C4-2B (cell line): ENCODE results near the gene ATRX.
"Not testable (repeated sequence)": the region's sequence is repeated elsewhere in the genome, so short reads cannot be mapped to it uniquely, and the experiment has no call there.

ENCODE experiments used
- ZFX ChIP-seq: fragments of 450-650 bp; IDR thresholded peaks from 2 replicates; pipeline ENCODE4 v1.6.1; 2017
- TF ChIP-seq, protein P1 (sequence below): fragments of 450-650 bp; conservative IDR thresholded peaks from 2 replicates; pipeline ENCODE4 v1.5.1; 2017; ENCODE audit warnings: mild to moderate bottlenecking

DNA sequence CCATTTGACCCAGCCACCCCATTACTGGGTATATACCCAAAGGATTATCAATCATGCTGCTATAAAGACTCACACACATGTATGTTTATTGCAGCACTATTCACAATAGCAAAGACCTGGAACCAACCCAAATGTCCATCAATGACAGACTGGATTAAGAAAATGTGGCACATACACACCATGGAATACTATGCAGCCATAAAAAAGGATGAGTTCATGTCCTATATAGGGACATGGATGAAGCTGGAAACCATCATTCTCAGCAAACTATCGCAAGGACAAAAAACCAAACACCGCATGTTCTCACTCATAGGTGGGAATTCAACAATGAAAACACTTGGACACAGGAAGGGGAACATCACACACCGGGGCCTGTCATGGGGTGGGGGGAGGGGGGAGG is 59.9 kb downstream of the ATRX start:
- TF ChIP-seq, protein P1, sequence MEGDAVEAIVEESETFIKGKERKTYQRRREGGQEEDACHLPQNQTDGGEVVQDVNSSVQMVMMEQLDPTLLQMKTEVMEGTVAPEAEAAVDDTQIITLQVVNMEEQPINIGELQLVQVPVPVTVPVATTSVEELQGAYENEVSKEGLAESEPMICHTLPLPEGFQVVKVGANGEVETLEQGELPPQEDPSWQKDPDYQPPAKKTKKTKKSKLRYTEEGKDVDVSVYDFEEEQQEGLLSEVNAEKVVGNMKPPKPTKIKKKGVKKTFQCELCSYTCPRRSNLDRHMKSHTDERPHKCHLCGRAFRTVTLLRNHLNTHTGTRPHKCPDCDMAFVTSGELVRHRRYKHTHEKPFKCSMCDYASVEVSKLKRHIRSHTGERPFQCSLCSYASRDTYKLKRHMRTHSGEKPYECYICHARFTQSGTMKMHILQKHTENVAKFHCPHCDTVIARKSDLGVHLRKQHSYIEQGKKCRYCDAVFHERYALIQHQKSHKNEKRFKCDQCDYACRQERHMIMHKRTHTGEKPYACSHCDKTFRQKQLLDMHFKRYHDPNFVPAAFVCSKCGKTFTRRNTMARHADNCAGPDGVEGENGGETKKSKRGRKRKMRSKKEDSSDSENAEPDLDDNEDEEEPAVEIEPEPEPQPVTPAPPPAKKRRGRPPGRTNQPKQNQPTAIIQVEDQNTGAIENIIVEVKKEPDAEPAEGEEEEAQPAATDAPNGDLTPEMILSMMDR = not testable (repeated sequence)
- not testable (repeated sequence) for TF ChIP-seq ZFX
